ES-I3 (cell line): ENCODE data around the gene ZNF587.
A peak's percentile ranks its signal among the peaks of the same experiment; 100 is the strongest.
"Not testable (repeated sequence)": the region's sequence is repeated elsewhere in the genome, so short reads cannot be mapped to it uniquely, and the experiment has no call there.

ENCODE experiments used
- H3K36me3 ChIP-seq: 2 replicates; pipeline ENCODE4 v1.6.1; 2013; ENCODE audit warnings: mild to moderate bottlenecking, low read length, control low read depth, moderate library complexity; ENCODE audit not compliant: insufficient read depth
- H3K4me1 ChIP-seq: 2 replicates; pipeline ENCODE4 v1.6.1; 2013; ENCODE audit warnings: mild to moderate bottlenecking, control low read depth, low read length; ENCODE audit not compliant: insufficient read depth
- H3K9ac ChIP-seq: 2 replicates; pipeline ENCODE4 v1.6.1; 2013; ENCODE audit warnings: low read depth, mild to moderate bottlenecking, low read length, moderate library complexity
- H3K9me3 ChIP-seq: 2 replicates; pipeline ENCODE4 v1.6.1; 2013; ENCODE audit warnings: mild to moderate bottlenecking, low read length, moderate library complexity; ENCODE audit not compliant: control insufficient read depth, insufficient read depth

ZNF587 gene

DNA sequence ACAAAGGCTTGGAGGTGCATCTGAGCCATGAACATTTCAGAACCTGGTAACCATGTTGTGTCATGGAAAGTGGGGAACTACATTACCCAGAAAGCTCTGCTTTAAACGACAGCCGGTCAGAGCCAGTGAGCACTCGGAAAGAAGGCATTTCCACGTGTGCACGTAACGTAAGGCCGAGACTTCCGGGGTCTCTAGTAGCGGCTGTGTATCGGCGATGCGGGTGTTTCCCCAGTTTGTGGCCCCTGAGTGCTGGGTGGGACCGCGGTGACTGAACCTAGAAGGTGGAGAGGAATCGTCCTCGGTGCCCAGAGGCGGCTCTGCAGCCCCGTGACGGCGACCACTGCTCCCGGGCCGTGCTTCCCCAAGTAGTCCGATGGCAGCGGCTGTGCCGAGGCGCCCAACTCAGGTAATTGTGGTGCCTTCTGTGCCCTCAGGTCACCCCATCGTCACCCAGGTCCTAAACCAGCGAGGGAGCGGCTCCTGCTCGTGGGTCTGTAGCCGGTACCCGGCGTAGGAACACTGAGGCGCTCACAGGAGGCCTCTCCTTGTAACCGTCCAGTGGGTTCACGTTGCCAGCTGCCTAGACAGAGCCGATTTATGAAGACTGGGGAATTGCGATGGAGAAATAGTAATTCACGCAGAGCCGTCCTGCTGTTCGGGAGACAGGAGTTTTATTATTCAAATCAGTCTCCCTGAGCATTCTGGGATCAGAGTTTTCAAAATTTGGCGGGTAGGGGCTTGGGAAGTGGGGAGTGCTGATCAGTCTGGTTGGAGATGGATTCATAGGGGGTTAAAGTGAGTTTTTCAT lies at the start of gene ZNF587:
TSS of gene ZNF587 (plus strand) at position 194 of the 808 bp plus-strand sequence. CDS start at position 374, 180 bp downstream.
- H3K4me1 ChIP-seq, H3K9me3 ChIP-seq, H3K36me3 ChIP-seq: not testable (repeated sequence)
- H3K9ac ChIP-seq: peak within 1 kb of the TSS; percentile 70

DNA sequence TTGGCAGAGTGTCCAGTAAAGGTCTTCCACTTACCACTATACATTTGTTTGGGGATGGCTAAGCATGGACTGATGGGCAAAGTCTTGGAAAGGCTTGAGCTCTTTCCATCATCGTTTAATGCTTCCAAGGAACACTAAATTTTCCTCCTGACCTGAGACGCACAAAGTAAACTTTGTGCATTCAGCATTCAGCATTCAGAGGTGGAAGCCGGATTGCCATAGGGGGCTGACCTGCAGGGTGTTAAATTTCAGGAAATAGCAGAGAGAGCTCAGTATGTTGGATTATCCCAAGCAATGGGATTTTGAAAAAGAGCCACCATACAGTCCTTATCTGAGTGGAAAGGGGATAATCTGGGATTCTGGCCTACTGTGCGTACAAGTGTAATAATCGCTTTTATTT lies 49.0 kb upstream of the ZNF587 start:
- Histone ChIP-seq H3K4me1 (peaks cover 38% of the 10 kb centered on the region), H3K9ac (no peak overlapping the region; the same call in 1 of the 2 replicates), H3K9me3 (no peaks in the 10 kb centered on the region)

DNA sequence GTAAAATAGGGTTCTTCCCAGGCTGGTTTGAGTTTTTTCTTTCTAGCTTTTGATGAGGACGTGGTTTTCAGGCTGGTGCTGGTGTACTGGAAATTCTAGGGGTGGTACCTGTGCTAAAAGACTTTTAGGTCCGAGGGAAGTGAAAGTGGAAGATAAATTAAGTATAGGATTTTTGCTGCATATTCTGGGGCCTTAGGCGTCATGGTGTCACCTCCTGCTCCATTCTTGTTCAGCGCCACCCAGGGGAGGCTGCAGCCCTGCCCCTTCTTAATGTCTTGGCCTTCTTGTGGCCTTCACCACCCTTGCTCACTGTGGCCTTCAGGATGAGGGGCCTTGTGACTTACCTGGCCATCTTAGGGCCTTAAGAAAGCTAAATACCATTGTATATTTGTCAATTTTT lies 47.4 kb upstream of the ZNF587 start:
- no peaks in the 10 kb centered on the region for H3K9me3 ChIP-seq
- peaks cover 40% of the 10 kb centered on the region for H3K4me1 ChIP-seq
- peak overlapping the region; percentile 17 for H3K9ac ChIP-seq

More for the DNA sequence above, 49.0 kb upstream of the ZNF587 start:
- H3K36me3 ChIP-seq: 0 out of 2 replicates have a peak, but pooled peaks cover 1% of the 10 kb centered on the region

DNA sequence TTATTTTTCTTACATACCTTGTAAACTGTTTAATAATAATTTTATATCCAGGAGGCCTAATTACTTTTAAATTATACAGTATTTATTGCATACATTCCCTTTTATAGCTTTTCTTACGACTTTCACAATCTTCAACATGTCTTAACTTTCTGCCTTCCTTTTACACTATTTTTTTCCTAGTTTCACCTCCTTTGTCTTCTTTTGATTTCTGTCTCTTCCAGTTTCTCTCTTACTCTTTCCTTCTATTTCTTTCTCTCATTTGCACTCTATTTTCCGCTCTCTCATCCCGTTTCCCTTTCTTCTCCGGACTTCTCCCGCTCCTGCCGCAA lies 46.4 kb upstream of the ZNF587 start:
- Histone ChIP-seq H3K4me1 (peaks cover 40% of the 10 kb centered on the region), H3K9me3 (no peaks in the 10 kb centered on the region), H3K9ac (peak overlapping the region; percentile 97), H3K36me3 (peaks cover 7% of the 10 kb centered on the region; the same call in 1 of the 2 replicates)

More for the DNA sequence above, 47.4 kb upstream of the ZNF587 start:
- H3K36me3 ChIP-seq: 0 out of 2 replicates have a peak, but pooled peaks cover 5% of the 10 kb centered on the region

DNA sequence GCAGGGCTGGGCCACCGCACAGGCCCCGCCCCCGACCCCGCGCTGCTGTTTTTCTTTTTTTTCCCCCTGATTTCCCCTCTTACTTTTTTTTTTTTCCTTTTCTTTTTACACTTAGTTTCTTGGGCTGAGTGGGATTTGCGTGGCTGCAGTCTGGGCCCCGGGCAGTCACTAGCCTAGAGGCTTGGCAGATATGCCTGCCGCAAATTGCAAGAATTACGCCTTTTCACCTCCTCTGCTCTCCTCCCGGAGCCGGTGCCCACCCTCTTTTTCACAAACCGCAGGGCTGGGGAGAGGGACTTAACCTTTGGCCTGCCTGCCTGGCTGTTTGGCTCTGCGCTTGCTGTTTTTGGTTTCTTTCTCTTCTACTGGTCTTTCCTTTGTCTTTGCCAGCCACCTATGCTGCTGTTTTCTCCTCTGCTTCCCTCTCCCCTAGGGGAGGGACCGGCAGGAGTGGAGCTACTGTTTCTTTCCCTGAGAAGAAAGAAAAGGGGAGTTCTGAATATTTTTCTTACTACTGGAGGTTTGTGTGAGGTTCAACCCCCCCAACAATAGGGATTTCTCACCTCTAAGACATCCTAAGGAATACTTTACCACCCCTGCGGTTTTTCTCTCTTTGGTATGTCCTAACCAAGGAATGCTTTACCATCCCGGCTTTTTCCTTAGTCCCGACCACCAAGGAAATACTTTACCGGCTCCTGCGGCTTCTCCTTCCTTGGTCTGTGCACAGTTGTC lies 45.9 kb upstream of the ZNF587 start:
- Histone ChIP-seq H3K36me3 (peaks cover 7% of the 10 kb centered on the region; the same call in 1 of the 2 replicates), H3K9ac (peak overlapping the region; percentile 97), H3K4me1 (peaks cover 36% of the 10 kb centered on the region), H3K9me3 (no peaks in the 10 kb centered on the region)

DNA sequence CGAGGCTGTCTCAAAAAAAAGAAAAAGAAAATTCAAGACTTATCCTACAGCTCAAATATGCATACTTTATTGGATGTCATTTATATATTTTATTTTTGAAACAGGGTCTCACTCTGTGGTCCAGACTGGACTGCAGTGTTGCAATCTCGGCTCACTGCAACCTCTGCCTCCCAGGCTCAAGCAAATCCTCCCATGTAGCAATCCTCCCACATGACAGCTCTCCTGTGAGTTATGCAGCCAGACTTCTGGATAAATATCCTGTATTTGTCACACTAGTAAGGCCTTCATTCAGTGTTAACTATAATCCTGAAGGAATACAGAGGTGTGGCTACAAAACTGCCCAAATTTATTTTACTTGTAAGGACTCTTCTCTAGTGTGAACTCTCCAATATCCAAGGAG lies 42.1 kb upstream of the ZNF587 start:
- H3K36me3 ChIP-seq: peaks cover 11% of the 10 kb centered on the region
- no peak overlapping the region for H3K9ac ChIP-seq
- H3K9me3 ChIP-seq: no peaks in the 10 kb centered on the region

DNA sequence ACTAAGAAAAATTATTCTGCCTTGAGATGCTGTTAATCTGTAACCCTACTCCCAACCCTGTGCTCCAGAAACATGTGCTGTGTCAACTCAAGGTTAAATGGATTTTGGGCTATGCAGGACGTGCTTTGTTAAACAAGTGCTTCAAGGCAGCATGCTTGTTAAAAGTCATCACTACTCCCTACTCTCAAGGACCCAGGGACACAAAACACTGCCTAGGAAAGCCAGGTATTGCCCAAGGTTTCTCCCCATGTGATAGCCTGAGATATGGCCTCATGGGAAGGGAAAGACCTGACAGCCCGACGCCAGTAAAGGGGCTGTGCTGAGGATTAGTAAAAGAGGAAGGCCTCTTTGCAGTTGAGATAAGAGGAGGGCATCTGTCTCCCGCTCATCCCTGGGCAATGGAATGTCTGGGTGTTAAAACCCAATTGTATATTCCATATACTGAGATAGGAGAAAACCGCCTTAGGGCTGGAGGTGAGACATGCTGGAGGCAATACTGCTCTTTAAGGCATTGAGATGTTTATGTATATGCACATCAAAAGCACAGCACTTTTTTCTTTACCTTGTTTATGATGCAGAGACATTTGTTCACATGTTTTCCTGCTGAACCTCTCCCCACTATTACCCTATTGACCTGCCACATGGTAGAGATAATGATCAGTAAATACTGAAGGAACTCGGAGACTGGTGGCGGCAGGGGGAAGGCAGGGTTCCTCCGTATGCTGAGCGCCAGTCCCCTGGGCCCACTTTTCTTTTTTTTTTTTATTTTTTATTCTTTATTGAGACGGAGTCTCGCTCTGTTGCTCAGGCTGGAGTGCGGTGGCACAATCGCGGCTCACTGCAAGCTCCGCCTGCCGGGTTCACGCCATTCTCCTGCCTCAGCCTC lies 39.0 kb upstream of the ZNF587 start:
- H3K9ac ChIP-seq, H3K4me1 ChIP-seq: not testable (repeated sequence)
- H3K36me3 ChIP-seq: peaks cover 15% of the 10 kb centered on the region

More for the DNA sequence above, 42.1 kb upstream of the ZNF587 start:
- H3K4me1 ChIP-seq: peaks cover 8% of the 10 kb centered on the region

DNA sequence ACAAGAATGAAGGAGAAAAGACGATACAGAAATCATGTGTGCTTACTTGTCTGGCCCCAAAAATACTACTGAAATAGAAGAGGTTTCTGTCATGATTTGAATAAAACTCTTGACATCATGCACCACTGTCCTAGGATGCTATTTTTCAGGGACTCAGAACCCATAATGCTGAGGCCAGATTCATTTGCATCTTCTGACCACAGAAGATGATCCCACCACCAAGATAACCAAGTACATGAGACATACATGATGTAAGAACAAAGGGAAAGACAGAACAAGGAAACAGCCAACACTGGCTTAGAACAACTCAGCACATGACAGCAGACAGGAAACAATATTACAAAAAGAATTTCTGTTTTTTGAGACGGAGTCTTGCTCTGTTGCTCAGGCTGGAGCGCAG lies 37.4 kb upstream of the ZNF587 start:
- peaks cover 11% of the 10 kb centered on the region for H3K36me3 ChIP-seq
- no peak overlapping the region for H3K9ac ChIP-seq
- no peaks in the 10 kb centered on the region for H3K4me1 ChIP-seq

More for the DNA sequence above, 39.0 kb upstream of the ZNF587 start:
- not testable (repeated sequence) for H3K9me3 ChIP-seq

DNA sequence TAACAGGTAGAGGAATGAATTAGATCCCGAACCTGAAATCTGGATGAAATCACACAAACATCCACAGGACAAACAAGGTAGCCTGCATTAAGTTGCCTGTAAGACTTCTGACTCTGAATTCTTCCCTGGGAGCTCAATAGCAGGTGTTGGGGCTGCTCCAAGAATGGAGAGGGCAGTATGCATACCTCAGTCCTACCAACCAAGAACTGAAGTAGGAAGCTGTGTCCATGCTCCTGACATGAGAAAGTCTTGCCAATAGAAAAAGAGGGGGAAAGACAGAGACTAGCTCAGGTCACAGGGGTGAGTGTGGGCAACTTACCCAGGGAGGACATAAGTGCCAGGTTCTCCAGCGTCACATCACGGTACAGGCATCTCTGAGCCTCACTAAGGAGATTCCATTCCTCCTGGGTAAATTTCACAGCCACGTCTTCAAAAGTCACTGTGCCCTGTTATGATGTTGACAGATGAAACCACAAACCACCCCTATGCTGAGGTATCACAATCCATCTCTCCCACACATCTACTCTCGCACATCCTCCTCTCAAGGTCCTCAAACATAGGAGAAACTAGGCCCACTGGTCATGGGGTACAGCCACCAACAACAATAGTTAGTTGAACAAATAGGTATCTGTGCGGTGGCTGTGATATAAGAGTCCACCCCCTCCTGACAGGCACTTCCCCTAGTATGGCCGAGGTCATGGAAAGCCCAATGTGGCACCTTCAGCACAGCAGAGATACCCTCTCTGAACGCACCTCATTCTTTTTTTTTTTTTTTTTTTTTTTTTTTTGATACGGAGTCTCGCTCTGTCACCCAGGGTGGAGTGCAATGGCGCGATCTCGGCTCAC lies 36.5 kb upstream of the ZNF587 start:
- H3K9ac ChIP-seq: peak overlapping the region; percentile 68; the same call in 1 of the 2 replicates
- H3K36me3 ChIP-seq, H3K9me3 ChIP-seq, H3K4me1 ChIP-seq: not testable (repeated sequence)

More for the DNA sequence above, 37.4 kb upstream of the ZNF587 start:
- no peaks in the 10 kb centered on the region for H3K9me3 ChIP-seq

DNA sequence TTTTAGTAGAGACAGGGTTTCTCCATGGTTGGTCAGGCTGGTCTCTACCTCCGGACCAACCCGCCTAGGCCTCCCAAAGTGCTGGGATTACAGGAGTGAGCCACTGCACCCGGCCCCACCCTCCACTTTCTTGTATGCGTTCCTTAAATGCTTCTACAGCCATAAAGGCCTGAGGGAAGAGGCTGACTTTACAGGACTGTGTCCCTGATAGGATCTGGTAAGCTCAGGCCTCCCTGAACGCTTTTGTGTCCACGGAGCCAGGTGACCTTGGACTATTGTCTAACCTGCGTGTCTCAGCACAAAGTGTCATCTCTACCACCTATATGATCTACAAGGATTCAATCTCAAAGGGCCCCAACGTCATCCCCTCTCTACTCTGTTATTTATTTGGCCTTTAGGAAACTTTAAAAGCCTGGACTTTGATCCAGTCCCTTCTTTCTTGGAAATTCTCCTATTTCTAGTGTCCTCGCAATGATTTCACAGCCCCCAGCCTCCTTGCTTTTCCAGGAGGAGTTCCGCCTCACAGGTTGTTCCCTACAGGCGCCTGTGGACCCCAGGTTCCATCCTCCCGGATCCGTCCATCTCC lies 35.6 kb upstream of the ZNF587 start:
- Histone ChIP-seq H3K36me3 (peaks cover 8% of the 10 kb centered on the region), H3K9me3 (no peaks in the 10 kb centered on the region), H3K4me1 (peaks cover 10% of the 10 kb centered on the region), H3K9ac (peak overlapping the region; percentile 68)

DNA sequence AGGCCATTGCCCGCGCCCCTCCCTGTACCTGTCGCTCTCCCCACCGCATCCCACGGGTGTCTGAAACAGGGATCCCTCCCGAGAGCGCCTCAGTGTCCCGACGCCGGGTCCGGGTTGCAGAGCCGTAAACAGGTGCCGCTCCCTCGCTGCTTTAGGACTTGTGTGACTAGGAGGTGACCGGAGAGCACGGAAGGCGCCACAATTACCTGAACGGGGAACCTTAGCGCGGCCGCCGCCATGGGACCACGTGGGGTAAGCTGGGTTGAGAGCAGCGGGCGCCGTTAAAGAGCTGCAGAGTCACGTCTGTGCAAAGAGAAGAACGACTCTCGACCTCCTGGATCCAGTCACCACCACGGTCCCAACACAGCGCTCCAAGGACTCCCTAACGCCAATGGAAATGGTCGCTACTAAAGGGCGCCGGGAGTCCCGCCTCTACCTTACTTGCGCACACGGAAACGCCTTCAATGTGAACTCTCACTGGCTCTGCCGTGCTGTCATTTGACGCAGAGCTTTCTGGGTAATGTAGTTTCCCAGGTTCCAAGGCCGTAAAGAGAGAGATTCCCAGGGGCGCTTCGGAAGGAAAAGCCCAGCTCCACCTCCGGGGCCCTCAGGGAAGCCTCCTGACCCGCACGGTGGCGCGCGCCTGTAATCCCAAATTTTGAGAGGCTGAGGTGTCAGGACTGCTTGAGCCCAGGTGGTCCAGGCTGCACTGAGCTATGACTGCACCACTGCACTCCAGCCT lies 35.0 kb upstream of the ZNF587 start, which contains the start of gene ZNF552:
TSS of gene ZNF552 (minus strand) at position 409 of the 742 bp plus-strand sequence. CDS start at position 239, 170 bp downstream.
- no peaks in the 10 kb centered on the region for H3K9me3 ChIP-seq
- H3K36me3 ChIP-seq: peaks cover 8% of the 10 kb centered on the region
- H3K9ac ChIP-seq: peak within 1 kb of the TSS; percentile 68
- H3K4me1 ChIP-seq: peaks cover 10% of the 10 kb centered on the region

DNA sequence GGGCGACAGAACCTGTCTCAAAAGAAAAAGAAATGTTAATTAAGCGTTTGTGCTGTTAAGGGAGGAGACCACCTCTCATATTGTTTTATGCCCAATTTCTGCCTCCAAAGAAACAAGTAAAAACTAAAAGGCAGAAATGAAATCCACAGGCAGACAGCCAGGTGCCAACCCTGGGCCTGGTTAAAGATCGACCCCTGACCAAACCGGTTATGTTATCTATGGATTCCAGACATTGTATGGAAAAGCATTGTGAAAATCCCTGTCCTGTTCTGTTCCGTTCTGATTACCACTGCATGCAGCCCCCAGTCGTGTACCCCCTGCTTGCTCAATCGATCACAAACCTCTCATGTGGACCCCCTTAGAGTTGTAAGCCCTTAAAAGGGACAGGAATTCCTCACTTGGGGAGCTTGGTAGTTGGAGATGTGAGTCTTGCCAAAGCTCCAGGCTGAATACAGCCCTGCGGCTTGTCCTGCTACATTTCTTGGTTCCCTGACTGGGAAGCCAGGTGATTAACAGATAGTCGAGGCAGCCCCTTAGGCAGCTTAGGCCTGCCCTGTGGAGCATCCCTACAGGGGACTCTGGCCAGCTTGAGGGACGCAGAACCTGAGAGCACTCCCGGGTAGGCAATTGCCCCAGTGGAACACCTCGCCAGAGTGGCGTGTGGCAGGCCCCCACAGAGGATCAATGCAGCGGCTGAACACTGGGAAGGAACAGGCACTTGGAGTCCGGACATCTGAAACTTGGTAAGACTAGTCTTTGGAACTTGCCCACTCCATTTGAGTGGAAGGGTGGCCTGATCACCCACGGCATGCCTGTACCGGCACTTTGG lies 34.2 kb upstream of the ZNF587 start:
- H3K4me1 ChIP-seq: peaks cover 10% of the 10 kb centered on the region
- peaks cover 8% of the 10 kb centered on the region for H3K36me3 ChIP-seq
- no peaks in the 10 kb centered on the region for H3K9me3 ChIP-seq
- peak overlapping the region; percentile 68; the same call in 1 of the 2 replicates for H3K9ac ChIP-seq
